Measurements from ENCODE around the gene PPP3CA. TPM values are rescaled to one million over a fixed set of nuclear protein-coding genes. Genes with fewer than 3 reads are reported as not detected.
"Not testable (repeated sequence)": the region's sequence is repeated elsewhere in the genome, so short reads cannot be mapped to it uniquely, and the experiment has no call there.

Gene PPP3CA
- total RNA-seq, 2 experiments from 2014 or later = 14.3 to 14.6 TPM

DNA sequence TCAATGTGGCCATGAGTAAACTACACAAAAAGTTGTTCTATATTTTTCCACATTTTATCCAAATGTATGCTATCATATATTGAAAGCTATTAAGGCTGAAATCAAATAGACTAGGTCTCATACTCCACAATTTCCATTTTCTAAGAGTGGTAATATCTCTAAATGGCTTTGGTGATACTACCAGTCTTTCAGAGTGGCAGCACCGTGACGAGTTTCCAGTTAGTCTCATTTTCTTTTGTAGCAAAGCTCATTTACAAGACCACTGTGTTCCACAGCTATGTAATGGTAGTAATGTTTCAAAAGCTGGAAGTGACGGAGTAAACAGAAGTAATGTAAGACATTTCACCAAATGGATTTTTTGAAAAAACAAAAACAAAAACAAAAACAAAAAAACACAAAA is 228.2 kb downstream of the PPP3CA start:
- CTCF ChIA-PET = interaction anchor here (0.6 kb wide), 1 partner anchor 18 kb away, joined by 4 read pairs; no protein-coding TSS in a partner anchor
- no peak for DNase-seq

DNA sequence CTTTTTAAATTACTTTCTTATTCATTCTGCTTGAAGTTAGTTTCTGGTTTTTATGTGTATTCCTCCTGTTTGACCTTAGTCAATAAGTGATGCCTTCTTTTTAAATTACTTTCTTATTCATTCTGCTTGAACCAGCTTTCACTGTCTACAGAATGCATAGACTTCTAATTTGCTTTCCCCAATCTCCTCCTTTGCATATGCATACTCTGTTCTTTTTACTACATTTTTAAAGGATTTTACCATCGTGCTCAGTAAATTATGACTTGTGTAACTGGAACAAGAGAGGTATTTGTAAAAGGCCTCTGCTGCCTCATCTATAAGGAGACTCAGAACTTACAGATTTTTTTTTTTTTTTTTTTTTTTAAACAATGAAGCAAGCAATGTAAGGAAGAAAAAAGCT is 228.7 kb downstream of the PPP3CA start:
- Mint-ChIP-seq H3K4me1 (ENCODE audit: low read depth) (peaks cover 20% of the 10 kb centered on the region), H3K27me3 (no peaks in the 10 kb centered on the region), H3K4me3 (no peak overlapping the region), H3K27ac (no peak overlapping the region), H3K36me3 (no peaks in the 10 kb centered on the region), H3K9me3 (no peaks in the 10 kb centered on the region)
- DNase-seq = no peak
- intact Hi-C loops (cut with micrococcal nuclease) = no loop called here
- ChIA-PET POLR2A (no interaction called here), CTCF (interaction anchor here (0.6 kb wide), 1 partner anchor 18 kb away, joined by 4 read pairs; no protein-coding TSS in a partner anchor)

More for the DNA sequence above, 228.2 kb downstream of the PPP3CA start:
- intact Hi-C loops (cut with micrococcal nuclease) = no loop called here
- no peak overlapping the region for H3K27ac Mint-ChIP-seq
- H3K4me3 Mint-ChIP-seq = no peak overlapping the region
- no peaks in the 10 kb centered on the region for H3K27me3 Mint-ChIP-seq
- H3K4me1 Mint-ChIP-seq (ENCODE audit: low read depth) = peaks cover 21% of the 10 kb centered on the region
- H3K36me3 Mint-ChIP-seq = no peaks in the 10 kb centered on the region
- POLR2A ChIA-PET = no interaction called here
- H3K9me3 Mint-ChIP-seq = no peaks in the 10 kb centered on the region

DNA sequence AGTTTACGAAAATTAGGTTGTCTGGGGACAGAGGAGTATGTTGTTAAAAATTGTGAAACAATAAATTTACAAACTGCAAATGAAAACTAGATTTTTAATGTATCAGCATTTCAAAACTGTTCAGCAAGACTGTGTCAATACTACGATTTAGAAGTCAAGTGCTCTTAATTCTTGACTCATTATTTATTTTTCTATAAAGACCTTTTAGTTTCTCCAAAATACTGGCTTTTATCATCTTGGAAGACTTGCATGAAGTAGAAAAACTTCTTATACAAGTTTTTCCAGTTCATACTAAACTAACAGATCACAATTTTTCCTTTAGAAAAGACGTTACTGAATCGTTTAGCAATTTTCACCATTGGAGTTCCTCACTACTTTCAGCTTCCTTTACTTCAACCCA is 231.4 kb downstream of the PPP3CA start:
- POLR2A ChIA-PET = no interaction called here
- no peak for DNase-seq
- no peak overlapping the region for H3K4me3 Mint-ChIP-seq
- intact Hi-C loops (cut with micrococcal nuclease) = no loop called here
- H3K9me3 Mint-ChIP-seq = no peaks in the 10 kb centered on the region
- CTCF ChIA-PET = no interaction called here
- H3K27me3 Mint-ChIP-seq = no peaks in the 10 kb centered on the region
- H3K4me1 Mint-ChIP-seq (ENCODE audit: low read depth) = peaks cover 9% of the 10 kb centered on the region
- no peaks in the 10 kb centered on the region for H3K36me3 Mint-ChIP-seq
- no peak overlapping the region for H3K27ac Mint-ChIP-seq

DNA sequence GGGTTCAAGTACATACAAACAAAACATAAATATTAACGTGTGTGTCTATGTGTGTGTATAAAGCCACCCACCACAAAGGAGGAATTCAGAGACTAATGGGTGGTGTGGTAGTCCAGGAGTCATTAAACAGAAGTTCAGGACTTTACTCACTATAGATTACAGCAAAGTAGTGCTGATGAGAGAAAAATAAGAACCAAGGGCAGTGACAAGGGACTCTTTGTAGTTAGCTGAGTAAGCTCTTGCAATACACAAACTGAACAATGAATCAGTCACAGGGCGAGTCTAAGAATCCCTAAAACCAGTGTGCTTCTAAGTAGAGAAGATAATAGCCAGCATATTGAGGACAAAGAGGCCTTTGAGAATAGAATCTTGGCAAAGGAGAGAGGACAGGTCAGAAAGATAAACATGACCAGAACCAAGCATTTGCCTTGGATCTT is 232.4 kb downstream of the PPP3CA start:
- POLR2A ChIA-PET = no interaction called here
- Mint-ChIP-seq H3K27me3 (no peaks in the 10 kb centered on the region), H3K4me1 (ENCODE audit: low read depth) (peaks cover 9% of the 10 kb centered on the region), H3K9me3 (no peaks in the 10 kb centered on the region), H3K27ac (no peak overlapping the region), H3K36me3 (no peaks in the 10 kb centered on the region), H3K4me3 (no peak overlapping the region)
- CTCF ChIA-PET = no interaction called here
- intact Hi-C loops (cut with micrococcal nuclease) = no loop called here
- DNase-seq = no peak

DNA sequence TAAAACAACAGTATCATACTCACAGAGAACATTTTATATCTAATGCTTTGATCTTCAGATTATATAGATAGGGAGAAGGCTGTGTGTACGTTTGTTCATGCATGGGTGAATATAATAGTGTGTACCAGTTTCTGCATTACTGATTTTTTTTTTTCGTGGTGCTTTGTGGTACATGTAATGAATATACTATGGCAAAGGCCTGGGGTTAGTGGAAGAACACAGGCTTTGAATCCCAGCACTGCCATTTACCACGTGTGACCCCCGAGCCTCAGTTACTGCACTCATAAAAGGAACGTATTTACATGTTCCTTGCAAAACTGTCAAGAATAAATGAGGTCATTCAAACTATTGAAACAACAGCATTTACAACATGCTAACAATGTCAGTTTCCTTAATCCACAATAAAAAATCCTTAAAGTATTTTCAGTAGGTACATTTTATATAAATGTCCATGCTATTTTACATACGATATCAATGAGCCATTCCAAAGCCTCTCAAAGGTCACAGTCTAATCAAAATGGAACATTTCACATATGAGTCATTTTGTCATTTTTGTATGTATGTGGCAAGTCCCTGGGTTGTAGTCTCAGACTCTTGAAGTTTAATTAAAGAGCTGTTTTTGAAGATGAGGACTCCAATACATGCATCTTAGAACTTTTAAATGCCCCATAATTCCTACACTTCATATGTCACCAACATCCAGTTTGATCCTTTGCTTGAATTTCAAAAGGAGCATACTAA is 242.8 kb downstream of the PPP3CA start:
- DNase-seq = no peak
- POLR2A ChIA-PET = interaction anchor here (0.6 to 1.2 kb wide), 2 partner anchors 51 to 608 kb away, joined by 3 read pairs; no protein-coding TSS in a partner anchor
- CTCF ChIA-PET = interaction anchor here (0.8 kb wide), 1 partner anchor 10 kb away, joined by 3 read pairs; no protein-coding TSS in a partner anchor
- peaks cover 19% of the 10 kb centered on the region for H3K4me1 Mint-ChIP-seq (ENCODE audit: low read depth)
- no peak overlapping the region for H3K27ac Mint-ChIP-seq
- intact Hi-C loops (cut with micrococcal nuclease) = loop anchor here (1.0 to 5.0 kb wide), 5 partner anchors 52 to 313 kb away; no protein-coding TSS in a partner anchor
- no peaks in the 10 kb centered on the region for H3K9me3 Mint-ChIP-seq
- peaks cover 2% of the 10 kb centered on the region for H3K36me3 Mint-ChIP-seq
- H3K4me3 Mint-ChIP-seq = no peak overlapping the region
- no peaks in the 10 kb centered on the region for H3K27me3 Mint-ChIP-seq

DNA sequence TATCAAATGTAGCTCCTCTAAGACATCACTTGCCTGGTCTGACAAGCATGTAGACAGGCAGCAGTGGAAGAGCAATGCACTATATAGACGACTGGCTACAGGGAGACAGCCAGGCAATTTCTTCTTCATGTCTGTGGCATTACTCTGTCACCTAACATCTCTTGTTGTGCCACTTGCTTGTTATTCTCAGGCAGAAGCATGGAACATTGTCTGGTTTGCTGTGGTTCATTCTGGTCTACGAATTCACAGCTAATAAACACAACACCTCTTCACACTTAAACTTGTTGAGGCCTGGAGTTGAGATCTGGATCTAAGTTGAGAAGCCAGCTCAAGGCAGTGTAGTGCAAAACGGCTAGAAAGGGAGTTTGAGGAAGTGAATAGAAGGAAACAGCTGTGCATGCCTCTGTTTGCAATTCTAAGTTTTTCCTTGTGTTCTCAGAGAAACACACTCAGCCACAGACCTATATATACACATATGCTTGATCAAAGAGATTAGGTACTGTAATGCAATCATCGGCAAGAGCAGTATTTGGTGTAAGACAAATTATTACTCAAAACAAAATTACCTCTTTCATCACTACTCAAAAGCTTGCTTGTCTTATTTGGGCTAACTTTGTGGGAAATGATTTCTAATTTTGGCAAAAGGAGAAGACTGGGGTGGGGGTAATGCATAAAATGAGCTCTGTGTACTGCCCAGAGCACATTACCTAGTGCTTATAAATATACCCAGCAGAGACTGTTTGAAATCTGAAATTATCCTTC is 243.8 kb downstream of the PPP3CA start:
- H3K36me3 Mint-ChIP-seq = peaks cover 2% of the 10 kb centered on the region
- H3K9me3 Mint-ChIP-seq = no peaks in the 10 kb centered on the region
- peaks cover 19% of the 10 kb centered on the region for H3K4me1 Mint-ChIP-seq (ENCODE audit: low read depth)
- DNase-seq = no peak
- intact Hi-C loops (cut with micrococcal nuclease) = loop anchor here (1.0 to 5.0 kb wide), 6 partner anchors 51 to 314 kb away; no protein-coding TSS in a partner anchor
- ChIA-PET POLR2A (interaction anchor here (1.2 kb wide), 1 partner anchor 52 kb away, joined by 3 read pairs; no protein-coding TSS in a partner anchor), CTCF (no interaction called here)
- no peaks in the 10 kb centered on the region for H3K27me3 Mint-ChIP-seq
- H3K27ac Mint-ChIP-seq = peak overlapping the region; percentile 42
- H3K4me3 Mint-ChIP-seq = no peak overlapping the region

DNA sequence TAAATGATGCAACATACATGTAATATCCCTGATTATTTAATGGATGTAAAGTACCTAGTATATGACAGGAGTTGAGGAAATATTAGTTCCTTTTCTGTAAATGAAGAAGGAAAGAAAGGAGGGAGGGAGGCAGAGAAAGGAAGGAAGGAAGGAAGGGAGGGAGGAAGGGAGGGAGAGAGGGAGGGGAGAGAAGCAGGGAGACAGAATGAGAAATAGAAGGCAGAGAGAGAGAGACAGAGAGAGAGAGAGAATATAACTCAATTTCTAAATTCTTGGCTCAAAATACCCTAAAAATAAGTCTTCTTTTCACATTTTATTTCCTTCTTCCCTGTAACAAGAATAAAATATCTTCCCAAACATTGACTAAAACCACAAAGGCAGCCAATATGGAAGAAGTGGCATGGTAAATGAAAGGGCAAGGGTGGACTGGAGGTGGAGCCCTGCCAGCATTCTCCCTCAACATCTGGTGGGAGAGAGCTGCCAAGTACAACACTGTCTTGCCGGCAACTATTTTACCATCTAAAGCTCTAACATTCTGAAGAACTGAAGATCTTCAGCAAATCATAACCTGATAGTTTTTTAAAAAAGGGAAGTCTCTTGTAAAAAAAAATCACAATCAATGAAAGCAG is 245.1 kb downstream of the PPP3CA start:
- intact Hi-C loops (cut with micrococcal nuclease) = loop anchor here (2.0 to 5.0 kb wide), 4 partner anchors 50 to 315 kb away; no protein-coding TSS in a partner anchor
- peaks cover 19% of the 10 kb centered on the region for H3K4me1 Mint-ChIP-seq (ENCODE audit: low read depth)
- H3K4me3 Mint-ChIP-seq = no peak overlapping the region
- no peak overlapping the region for H3K27ac Mint-ChIP-seq
- no peak for DNase-seq
- H3K9me3 Mint-ChIP-seq = no peaks in the 10 kb centered on the region
- CTCF ChIA-PET = no interaction called here
- peaks cover 5% of the 10 kb centered on the region for H3K36me3 Mint-ChIP-seq
- H3K27me3 Mint-ChIP-seq = no peaks in the 10 kb centered on the region
- POLR2A ChIA-PET = interaction anchor here (0.7 kb wide), 1 partner anchor 82 kb away, joined by 3 read pairs; no protein-coding TSS in a partner anchor

DNA sequence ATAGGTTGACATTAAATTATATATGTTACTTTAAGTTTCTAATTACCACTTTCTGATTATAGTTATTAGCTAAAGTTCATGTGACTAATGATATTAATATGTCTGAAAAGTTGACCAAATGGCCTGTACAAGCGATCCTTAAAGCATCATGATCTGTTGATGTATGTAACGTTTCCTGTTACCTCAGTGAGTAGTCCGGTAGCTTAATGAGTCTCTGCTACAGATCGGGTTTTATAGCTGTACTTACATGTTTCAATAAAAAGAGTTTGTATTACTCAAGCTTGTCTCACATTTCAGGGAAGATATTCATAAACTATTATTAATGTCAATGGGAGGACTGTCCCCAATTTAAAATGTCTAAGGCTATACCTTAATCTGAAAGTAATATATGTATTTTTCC is 246.3 kb downstream of the PPP3CA start:
- Mint-ChIP-seq H3K4me3 (no peak overlapping the region), H3K9me3 (no peaks in the 10 kb centered on the region), H3K27me3 (no peaks in the 10 kb centered on the region), H3K36me3 (peaks cover 5% of the 10 kb centered on the region), H3K27ac (no peak overlapping the region), H3K4me1 (ENCODE audit: low read depth) (peaks cover 19% of the 10 kb centered on the region)
- ChIA-PET POLR2A (no interaction called here), CTCF (no interaction called here)
- DNase-seq = no peak
- intact Hi-C loops (cut with micrococcal nuclease) = loop anchor here (5.0 kb wide), 3 partner anchors 49 to 316 kb away; no protein-coding TSS in a partner anchor

DNA sequence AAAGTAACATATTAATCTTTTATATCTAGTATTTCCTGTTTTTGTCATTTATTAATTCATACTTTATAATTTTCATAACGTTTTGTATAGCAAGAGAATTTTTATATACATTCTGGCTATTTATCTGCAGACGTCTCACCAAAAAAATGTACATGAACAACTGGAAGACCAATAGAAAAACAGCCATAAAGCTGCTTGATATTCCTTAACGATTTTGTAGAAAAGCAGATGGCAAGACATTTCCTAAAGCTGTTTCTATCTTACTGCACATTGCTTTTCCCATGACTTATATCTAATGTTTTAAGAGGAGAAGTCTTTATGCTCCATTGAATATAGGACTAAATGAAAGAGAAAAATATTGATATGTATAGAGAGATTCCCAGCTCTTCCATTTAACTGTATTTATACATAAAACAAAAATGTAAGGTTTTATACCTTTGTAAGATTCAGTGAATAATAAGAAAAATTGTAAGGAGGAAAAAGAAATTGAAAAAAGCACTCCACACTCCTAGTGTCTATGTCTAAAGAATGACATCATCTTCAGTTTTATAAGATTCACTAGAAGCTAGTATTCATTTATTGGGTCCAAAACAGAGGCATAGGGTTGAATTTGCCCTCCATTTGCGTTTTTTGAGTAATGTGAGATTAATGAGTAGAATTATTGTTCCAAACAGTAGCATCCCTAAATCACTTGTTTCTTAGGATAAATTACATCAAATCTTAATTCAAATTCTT is 248.5 kb downstream of the PPP3CA start:
- ChIA-PET POLR2A (no interaction called here), CTCF (no interaction called here)
- intact Hi-C loops (cut with micrococcal nuclease) = no loop called here
- Mint-ChIP-seq H3K36me3 (peaks cover 8% of the 10 kb centered on the region), H3K4me1 (ENCODE audit: low read depth) (peaks cover 8% of the 10 kb centered on the region), H3K27ac (no peak overlapping the region), H3K9me3 (no peaks in the 10 kb centered on the region), H3K27me3 (no peaks in the 10 kb centered on the region), H3K4me3 (no peak overlapping the region)
- no peak for DNase-seq

DNA sequence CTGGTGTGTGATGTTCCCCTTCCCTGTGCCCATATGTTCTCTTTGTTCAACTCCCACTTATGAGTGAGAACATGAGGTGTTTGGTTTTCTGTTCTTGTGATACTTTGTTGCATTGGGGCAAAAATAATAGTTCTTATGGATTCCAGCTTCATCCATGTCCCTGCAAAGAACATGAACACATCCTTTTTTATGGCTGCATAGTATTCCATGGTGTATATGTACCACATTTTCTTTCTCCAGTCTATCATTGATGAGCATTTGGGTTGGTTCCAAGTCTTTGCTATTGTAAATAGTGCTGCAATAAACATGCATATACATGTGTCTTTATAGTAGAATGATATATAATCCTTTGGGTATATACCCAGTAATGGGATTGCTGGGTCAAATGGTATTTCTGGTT is 254.7 kb downstream of the PPP3CA start:
- intact Hi-C loops (cut with micrococcal nuclease); H3K4me1 Mint-ChIP-seq (ENCODE audit: low read depth); H3K9me3 Mint-ChIP-seq; H3K27ac Mint-ChIP-seq; H3K27me3 Mint-ChIP-seq; POLR2A ChIA-PET; CTCF ChIA-PET; DNase-seq; H3K4me3 Mint-ChIP-seq: not testable (repeated sequence)
- H3K36me3 Mint-ChIP-seq = peaks cover 16% of the 10 kb centered on the region

DNA sequence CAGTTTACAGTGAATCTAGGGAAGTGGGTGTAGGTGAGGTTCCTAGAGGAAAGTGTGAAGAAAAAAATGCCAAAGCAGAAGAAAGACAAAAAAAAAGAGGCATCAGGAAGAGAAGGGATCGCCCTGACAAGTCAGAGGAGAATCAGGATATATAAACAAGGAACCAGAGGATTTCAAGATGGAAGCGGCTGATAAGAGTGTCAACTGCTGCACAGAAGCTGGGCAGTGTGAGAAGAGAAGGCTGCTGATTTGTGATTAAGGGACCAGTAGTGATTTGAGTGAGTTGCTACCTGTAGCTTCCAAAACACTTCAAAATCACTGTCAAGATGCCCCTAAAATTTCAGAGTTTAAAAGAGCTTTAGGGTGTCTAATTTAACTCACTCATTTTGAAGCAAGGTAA is 258.2 kb downstream of the PPP3CA start:
- intact Hi-C loops (cut with micrococcal nuclease) = no loop called here
- no peak overlapping the region for H3K27ac Mint-ChIP-seq
- H3K27me3 Mint-ChIP-seq = no peaks in the 10 kb centered on the region
- ChIA-PET CTCF (no interaction called here), POLR2A (interaction anchor here (0.6 kb wide), 1 partner anchor 247 kb away, joined by 3 read pairs; no protein-coding TSS in a partner anchor)
- peaks cover 3% of the 10 kb centered on the region for H3K9me3 Mint-ChIP-seq
- no peaks in the 10 kb centered on the region for H3K4me1 Mint-ChIP-seq (ENCODE audit: low read depth)
- H3K4me3 Mint-ChIP-seq = no peak overlapping the region
- no peak for DNase-seq
- peaks cover 17% of the 10 kb centered on the region for H3K36me3 Mint-ChIP-seq

Measured in activated CD4-positive, alpha-beta memory T cell treated with anti-CD3 and anti-CD28 coated beads for 36 hours (primary cell).